ENCODE measurements around the gene ZNF414. TPM values are rescaled to one million over a fixed set of nuclear protein-coding genes. Genes with fewer than 3 reads are reported as not detected.
A peak's percentile ranks its signal among the peaks of the same experiment; 100 is the strongest.
"Not testable (repeated sequence)": the region's sequence is repeated elsewhere in the genome, so short reads cannot be mapped to it uniquely, and the experiment has no call there.

The ZNF414 gene
- total RNA-seq, 1 donor from 2014 or later: 2.4 TPM

DNA sequence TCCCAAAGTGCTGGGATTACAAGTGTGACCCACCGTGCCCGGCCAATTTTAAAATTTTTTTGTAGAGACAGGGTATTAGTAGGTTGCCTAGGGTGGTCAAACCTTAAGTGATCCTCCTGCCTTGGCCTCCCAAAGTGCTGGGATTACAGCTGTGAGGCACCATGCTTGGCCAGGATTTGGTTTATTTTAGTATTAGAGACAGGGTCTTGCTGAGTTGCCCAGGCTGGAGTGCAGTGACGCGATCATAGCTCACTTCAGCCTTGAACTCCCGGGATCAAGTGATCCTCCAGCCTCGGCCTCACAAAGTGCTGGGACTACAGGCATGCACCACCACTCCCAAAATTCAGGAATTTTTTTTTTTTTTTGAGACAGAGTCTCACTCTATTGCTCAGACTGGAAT, 5.4 kb upstream of the ZNF414 start:
- FAIRE-seq (no peak), DNase-seq (ENCODE audit: low spot score in 2 of 2) (no peak)

DNA sequence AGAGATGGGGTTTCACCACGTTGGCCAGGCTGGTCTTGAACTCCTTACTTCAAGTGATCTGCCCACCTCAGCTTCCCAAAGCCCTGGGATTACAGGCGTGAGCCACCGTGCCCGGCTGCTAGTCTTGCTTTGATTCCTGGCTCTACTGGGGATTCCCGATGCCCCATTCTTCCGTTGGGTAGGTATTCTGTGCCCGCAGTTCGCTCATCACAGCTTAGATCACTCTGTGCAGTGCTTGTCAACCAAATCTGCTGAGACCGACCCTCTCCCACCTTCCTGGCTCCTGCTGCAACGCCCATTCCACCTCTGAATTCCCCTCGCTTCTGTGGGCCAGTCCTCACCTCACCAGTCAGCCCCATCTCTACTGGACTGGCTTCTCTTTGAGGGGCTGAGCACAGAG, 4.6 kb upstream of the ZNF414 start:
- FAIRE-seq: no peak

DNA sequence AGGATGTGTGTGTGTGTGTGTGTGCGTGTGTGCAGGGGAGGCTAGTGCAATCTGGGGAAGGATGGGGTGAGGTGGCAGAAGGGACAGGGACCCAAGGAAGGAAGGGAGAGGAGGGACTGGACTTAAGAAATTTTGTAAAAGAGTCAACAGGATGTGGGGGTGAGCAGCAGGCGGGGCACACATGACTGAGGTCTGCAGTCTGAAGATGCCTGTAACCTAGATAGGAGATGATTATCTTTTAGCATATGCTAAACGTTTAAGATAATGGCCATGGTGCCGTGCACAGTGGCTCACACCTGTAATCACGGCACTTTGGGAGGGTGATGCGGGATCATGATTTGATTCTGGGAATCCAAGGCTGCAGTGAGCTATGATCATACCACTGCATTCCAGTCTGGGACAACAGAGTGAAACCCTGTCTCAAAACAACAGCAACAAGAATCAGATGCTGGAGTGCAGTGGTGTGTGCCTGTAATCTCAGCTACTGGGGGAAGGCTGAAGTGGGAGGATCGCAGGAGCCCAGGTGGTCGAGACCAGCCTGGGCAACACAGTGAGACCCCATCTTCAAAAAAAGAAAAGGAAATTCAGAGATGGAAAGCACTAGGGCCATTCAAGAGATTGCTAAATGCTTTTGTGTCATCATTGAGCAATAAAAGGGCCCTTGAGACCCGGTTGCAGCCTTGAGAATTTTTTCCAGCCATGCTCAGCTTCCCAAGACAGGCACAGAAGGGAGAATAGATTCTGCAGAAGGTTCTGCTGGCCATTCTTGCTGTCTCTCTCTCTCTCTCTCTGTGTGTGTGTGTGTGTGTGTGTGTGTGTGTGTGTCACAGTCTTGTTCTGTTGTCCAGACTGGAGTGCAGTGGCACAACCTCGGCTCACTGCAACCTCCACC, 3.8 kb upstream of the ZNF414 start:
- DNase-seq (ENCODE audit: low spot score in 2 of 2): no peak
- no peak for FAIRE-seq

More for the DNA sequence above, 4.6 kb upstream of the ZNF414 start:
- no peak for DNase-seq (ENCODE audit: low spot score in 2 of 2)

DNA sequence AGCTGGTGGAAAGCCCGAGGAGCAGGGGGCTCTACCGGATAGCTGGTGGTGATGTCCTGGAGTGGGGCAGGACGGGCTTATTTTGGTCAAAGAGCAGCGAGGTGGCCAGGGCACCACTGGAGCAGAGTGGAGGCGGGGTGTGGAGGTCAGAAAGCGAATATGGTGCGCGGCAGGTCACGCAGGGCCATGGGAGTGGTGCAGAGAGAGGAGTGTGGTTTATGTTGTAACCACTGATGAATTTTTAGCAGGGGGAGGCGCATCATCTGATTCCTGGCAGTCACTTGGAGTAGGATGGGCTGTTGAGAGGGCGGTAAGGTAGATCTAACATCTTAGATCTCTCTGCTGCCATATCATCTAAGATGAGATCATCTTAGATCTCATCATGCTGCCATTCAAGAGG, 1.4 kb upstream of the ZNF414 start:
- FAIRE-seq (no peak), DNase-seq (ENCODE audit: low spot score in 2 of 2) (no peak)

DNA sequence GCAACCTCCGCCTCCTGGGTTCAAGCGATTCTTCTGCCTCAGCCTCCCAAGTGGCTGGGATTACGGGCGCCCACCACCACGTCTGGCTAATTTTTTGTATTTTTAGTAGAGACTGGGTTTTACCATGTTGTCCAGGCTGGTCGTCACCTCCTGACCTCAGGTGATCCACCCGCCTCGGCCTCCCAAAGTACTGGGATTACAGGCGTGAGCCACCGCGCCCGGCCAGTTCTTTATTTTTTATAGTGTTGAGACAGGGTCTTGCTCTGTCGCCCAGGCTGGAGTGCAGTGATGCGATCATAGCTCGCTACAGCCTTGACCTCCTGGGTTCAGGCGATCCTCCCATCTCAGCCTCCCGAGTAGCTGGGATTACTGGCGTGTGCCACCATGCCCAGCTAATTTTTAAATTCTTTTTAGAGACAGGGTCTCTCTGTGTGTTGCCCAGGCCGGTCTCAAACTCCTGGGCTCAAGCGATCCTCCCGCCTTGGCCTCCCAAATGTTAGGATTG, 590 bp upstream of the ZNF414 start:
- not testable (repeated sequence) for FAIRE-seq; DNase-seq (ENCODE audit: low spot score in 2 of 2)

DNA sequence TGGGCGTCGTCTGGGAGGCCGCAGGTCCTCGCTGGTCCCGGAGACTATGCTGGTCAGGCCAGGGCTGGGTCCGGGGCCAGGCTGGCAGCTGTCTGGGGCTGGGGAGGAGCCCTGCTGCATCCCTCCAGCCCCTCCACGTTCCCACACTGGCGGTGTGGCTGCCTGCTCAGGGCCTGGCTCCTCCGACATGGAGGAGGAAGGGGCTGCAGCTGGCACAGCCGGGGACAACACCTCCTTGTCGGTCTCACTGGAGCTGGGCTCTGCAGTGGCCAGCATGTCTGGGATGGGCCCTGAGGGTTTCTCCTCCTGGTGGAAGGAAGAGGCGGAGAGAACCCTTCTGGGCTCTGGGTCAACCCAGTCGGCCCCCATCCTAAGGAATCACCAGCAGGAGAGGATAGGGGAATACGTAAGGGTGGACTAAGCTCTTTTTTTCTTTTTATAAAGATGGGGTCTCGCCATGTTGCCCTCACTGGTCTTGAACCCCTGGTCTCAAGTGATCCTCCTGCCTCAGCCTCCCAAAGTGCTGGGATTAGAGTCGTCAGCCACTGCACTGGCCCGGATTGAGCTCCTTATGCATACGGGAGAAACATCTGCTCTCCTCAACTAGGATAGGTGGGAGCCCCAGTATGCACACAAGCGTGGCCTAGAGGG, 806 bp downstream of the ZNF414 start:
- FAIRE-seq: no peak
- DNase-seq (ENCODE audit: low spot score in 2 of 2): peak in 1 of 2 donors; percentile 55

DNA sequence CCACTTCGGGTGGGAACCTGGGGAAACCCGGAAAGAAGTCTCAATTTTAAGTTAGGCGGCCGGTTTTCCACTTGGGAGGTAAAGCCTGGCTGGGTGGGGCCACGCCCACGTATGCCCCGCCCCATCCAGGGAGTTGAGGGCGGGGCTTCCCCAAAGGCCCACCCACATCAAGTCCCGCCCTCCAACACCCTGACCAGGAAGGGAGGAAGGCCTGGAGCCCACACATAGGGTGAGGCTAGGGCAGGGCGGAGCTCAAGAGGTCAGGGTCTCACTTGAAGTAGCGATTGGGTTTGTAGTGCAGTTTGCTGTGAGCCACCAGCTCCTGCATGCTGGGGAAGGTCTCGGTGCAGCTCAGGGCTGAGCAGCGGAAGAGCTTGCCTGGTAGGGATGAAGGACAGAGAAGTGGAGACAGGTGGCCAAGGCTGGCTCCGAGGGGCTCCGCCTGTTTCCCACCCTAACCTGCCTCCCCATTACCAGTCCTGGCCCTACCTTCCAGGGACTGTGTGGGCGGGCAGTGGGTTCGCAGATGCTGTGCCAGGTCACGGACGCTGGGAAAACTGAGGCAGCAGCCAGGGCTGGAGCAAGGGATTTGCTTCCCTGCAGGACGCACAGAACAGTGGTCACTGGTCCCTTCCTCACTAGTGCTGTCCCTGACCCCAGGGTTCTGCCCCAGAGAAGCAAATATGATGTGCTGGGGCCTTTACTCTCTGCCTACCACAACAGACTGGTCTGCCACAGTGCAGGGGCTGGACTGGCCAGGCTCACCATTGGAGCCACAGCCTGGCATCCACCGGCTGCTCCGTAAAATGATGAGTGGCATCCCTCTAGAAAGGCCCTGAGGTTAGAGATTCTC, 1.6 kb downstream of the ZNF414 start:
- DNase-seq (ENCODE audit: low spot score in 2 of 2): no peak
- FAIRE-seq: no peak

DNA sequence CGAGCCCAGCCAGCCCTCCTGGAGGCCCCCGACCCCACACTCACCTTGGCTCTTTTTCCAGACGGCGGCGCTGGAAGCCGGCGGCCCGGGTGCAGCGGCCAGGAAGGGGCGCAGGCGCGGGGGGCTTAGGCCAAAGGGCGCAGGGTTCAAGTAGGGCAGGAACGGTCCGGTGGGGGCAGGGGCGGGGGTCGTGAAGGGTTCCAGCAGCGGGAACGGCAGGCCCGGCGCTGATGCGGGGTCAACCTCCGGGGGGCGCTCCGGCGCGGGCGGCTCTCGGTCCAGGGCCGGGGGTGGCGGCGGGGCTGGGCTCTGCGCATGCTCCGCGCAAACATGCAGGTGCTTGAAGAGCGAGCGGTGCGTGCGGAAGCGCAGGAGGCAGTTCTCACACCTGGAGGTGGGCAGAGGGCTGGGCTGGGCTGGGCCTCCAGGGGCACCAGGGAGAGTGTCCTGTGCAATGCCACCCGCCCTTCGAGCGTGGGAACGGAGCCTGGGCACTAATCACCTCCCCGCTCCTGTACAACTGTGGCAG, 2.3 kb downstream of the ZNF414 start:
- FAIRE-seq (no peak), DNase-seq (ENCODE audit: low spot score in 2 of 2) (no peak)

DNA sequence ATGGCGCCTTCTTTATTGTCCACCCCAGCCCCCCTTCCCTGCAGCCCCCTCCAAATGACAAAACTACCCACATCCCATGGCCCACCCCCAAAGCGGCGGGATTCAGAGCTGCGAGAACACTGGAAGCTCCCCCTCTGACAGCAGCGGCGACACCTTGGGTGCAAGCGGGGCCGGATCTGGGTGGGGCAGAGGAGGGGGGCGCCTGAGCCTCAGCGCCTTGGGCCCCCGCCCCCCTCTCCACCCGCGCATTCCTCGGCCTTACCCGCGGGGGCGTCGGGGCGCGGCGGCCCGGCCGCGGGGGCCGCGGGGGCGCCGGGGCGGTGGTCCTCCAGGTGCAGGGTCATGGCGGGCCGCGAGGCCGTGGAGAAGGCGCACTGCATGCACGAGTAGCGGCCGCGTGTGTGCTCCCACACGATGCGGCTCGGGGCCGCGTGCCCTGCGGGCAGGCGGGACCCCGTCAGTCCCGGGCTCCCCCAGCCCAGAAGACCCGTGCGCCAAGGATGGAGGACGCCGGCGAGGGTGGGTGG, 3.3 kb downstream of the ZNF414 start:
- DNase-seq (ENCODE audit: low spot score in 2 of 2) (no peak), FAIRE-seq (no peak)

DNA sequence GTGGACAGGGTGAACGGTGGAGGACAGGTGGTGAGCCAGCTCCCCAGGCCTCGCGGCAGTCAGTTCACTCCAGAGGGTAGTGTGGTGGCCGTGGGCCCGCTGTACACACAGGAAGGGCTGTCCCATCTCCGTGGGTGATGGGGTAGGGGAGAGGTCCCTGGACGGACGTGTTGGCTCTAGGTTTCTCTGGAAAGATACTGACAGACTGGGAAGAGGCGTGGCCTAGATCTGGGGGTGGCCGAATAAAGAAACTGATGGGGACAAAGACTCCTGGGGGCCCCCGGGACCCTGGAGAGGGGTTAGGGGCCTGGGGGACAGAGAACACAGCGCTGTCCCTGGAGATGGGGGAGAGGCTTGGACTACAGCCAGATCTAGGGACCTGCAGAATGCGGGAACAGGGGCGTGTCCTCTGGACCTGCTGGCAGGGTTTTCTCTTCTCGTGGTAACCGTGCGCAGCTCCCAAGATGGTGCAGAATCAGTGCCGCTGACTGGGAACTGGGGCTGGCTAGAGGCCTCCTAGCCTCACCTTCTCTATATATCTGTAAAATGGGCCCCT, 7.5 kb downstream of the ZNF414 start:
- FAIRE-seq (no peak), DNase-seq (ENCODE audit: low spot score in 2 of 2) (no peak)

DNA sequence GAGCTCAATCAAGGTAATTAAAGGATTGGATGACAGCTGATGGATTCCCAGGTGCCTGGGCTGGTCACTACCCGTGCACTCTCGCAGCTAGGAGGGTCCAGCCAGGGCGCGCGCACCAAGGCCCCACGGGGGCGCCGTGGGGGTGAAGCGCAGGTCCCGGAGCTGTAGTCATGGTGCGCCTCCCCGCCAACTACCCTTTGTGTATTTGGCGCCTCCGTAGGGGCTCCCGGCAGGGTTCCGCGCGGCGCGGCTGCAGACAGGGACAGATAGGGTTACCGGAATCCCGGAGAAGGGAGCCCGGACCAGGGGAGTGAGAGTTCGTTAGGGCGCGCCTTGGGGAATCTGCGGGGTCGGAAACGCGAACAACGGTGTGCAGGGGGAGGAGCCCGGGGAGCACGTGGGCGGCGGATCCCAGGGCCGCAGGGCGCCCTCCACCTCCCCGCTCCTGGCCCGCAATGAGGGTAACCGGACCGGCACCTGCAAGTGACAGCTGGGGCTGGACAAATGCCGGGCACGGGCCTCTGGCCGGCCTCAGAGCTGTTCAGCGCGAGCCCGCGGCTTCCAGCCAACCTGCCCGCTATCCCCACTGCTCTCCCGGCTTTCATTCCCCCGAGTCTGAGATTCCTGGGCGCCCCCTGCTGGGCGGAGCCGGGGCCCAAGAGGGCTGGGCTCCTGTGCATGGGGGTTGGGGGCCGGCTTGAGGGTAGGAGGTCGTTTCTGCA, 8.1 kb downstream of the ZNF414 start:
- FAIRE-seq: no peak
- DNase-seq (ENCODE audit: low spot score in 2 of 2): peak; percentile 89 to 92

DNA sequence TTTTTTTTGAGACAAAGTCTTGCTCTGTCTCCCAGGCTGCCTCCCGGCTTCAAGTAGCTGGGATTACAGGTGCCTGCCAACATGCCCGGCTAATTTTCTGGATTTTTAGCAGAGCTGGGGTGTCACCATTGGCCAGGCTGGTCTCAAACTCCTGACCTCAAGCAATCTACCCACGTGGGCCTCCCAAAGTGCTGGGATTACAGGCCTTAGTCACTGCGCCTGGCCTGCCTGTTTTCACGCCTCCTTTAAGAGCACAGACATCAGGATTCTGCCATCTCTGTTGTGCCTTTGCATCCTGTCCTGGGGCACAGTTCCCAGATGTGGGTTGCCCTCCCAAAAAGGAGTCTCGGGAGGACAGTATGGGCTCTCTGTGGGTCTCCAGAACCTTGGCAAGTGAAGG, 9.0 kb downstream of the ZNF414 start:
- DNase-seq (ENCODE audit: low spot score in 2 of 2) (no peak), FAIRE-seq (no peak)

DNA sequence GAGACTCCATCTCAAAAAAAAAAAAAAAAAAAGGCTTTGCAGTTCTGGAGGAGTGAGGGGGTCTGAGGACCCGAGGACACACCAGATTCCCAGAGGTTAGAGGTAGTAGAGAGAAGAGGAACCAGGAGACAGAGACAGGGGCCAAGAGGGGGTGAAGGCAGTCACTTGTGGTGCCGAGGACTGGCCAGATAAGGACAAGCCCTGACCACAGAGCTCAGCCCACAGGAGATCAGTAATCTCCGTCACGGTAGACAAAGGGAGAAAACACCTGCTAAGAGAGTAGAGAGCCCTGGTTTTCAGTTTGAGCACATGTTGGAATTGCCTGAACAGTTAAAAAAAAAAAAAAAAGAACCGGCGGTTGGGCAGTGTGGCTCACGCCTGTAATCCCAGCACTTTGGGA, 9.8 kb downstream of the ZNF414 start:
- no peak for FAIRE-seq
- no peak for DNase-seq (ENCODE audit: low spot score in 2 of 2)

DNA sequence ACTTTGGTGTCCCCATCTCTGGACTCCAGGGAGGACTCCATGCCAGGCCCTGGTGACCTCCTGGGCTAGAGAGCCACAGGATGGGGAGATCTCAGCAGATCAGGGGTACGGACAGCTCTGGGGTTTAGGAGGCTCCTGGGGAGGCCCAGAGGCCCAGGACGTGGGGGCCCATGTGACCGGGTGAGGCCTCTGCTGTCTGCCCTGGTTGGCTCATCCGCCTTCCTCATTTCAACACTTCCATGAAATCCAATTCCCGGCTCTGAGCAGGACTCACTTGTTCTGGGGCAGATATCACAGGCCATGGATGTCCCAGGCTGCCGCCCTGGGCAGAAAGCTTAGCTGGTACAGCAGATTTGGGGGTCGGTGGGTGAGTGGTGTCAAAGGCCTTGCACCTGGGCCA, 10.5 kb downstream of the ZNF414 start:
- FAIRE-seq: no peak
- no peak for DNase-seq (ENCODE audit: low spot score in 2 of 2)

DNA sequence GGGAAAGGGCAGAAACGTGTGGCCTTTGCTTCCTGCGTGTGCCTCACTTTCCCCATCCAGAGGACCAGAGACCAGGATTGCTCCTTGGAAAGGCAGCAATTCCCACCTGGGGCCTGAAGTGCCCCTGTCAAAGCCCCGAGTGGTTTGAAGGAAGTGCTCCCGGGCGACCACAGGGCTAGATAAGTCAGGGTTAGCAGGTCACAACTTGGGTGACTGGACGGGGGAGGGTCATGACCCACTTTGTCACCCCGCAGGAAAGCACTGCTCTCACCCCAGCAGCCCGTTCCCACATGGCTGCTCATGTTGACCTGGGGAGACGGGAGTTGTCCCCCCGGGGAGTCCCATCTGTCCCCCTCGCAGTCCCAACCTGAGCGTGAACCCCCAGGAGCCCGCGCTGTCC, 12.0 kb downstream of the ZNF414 start:
- DNase-seq (ENCODE audit: low spot score in 2 of 2) (no peak), FAIRE-seq (no peak)

DNA sequence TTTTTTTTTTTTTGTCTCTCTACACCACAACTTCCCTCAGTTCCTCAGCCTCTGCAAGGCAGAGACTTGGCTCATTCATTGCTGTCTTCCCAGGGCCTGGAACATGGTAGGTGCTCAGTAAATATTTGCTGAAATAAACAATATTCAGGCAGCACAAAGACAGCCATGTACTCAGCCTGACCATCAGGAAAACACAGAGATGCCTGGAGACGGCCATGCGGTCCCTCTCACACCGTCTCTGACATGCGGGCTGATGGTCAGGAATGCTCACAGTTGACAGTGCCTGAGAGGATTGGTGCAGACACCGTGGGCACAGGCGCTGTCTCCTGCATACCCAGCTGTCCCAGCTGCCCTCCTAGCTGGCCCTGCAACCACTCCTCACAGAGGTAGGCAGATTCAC, 12.5 kb downstream of the ZNF414 start:
- FAIRE-seq (no peak), DNase-seq (ENCODE audit: low spot score in 2 of 2) (no peak)

DNA sequence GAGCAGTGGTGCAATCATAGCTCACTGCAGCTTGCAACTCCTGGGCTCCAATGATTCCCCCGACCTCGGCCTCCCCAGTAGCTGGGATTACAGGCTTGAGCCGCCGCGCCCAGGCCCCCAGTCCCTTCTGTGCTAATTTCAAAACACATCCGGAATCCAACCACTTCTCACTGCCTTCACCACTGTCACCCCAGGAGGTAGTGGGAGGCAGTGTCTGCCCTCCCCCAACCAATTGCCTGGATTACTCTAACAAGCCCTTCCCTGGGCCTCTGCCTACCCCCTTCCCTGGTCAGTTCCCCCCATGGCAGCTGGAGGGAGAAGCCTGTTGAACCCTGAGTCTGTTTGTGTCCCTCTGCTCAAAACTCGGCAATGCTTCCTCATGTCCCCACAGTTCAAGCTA, 13.8 kb downstream of the ZNF414 start:
- DNase-seq (ENCODE audit: low spot score in 2 of 2): no peak
- no peak for FAIRE-seq

DNA sequence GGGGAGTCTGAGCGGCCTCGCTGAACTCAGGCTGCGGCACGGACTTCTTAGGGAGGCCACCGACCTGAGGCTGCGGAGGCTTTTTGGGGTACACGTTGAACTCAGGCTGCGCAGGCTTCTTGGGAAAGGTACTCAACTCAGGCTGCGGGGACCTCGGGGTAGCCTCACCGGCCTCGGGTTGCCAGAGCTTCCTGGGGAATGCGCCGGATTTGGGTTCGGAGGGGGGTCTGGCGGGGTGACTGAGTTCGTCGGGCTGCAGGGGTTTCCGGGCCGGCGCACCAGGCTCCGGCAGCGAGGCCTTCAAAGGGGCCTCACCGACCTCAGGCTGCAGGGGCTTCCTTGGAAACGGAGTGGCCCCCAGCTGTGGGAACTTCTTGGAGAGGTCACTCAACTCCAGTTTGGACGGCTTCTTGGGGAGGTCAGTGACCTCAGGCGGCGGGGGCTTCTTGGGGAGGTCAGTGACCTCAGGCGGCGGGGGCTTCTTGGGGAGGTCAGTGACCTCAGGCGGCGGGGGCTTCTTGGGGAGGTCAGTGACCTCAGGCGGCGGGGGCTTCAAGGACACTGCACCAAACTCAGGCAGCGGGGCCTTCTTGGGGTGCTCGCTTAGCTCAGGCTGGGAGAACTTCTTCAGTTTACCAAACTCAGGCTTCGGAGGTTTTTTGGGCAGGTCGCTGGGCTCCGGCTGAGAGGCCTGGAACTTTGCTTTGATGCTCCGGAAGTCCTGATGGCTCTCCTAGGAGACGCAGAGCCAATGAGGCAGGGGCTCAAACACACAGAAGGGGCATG, 14.7 kb downstream of the ZNF414 start:
- DNase-seq (ENCODE audit: low spot score in 2 of 2): no peak
- FAIRE-seq: no peak

DNA sequence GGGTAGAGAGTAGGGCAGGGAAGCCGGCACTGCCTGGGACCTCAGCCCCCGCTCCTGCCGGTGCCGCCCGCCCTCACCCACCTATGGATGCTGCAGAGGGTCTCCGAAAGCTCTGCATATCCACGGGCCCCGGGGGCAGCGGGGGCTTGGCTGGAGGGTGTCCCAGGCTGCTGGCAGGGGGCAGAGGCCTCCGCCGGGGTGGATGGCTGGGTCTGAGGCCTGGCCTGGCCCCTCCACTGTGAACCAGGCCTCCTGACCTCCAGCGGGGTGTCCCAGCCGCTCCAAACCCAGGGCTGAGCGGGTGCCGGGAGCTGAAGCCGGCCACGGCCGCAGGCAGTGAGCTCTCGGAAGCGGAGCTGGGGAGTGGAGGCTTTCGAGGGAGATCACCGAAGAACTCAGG, 15.7 kb downstream of the ZNF414 start:
- FAIRE-seq (no peak), DNase-seq (ENCODE audit: low spot score in 2 of 2) (no peak)
